AG04449 (cell line): Measurements from ENCODE around the gene NCK1.

Source experiments
- CTCF ChIA-PET: fragments of 350-600 bp; formaldehyde crosslinking; extraction: SDS; loops from one replicate; lab custom pipeline; 2021; ENCODE audit warnings: antibody characterized with exemption; lab: Yijun Ruan, JAX
- POLR2A ChIA-PET: fragments of 400-600, 350-600 bp; formaldehyde crosslinking; extraction: SDS; loops from one replicate; lab custom pipeline; 2020; ENCODE audit warnings: antibody characterized with exemption, inconsistent platforms; lab: Yijun Ruan, JAX
- DNase-seq: peaks from one replicate; pipeline ENCODE4 v3.0.0-alpha.2; 2010; ENCODE audit warnings: low read depth, low spot score
- H3K4me3 ChIP-seq: 2 replicates; pipeline ENCODE4 v1.5.1; 2011; ENCODE audit warnings: low read depth, mild to moderate bottlenecking, control low read depth, low read length
- TF ChIP-seq, protein P1 (sequence below): IDR thresholded peaks from one replicate; pipeline ENCODE4 v1.5.1; 2011; ENCODE audit warnings: mild to moderate bottlenecking, moderate library complexity, low read length, control low read depth, inconsistent platforms; ENCODE audit not compliant: insufficient read depth; ENCODE audit errors: missing control alignments

The NCK1 gene

DNA sequence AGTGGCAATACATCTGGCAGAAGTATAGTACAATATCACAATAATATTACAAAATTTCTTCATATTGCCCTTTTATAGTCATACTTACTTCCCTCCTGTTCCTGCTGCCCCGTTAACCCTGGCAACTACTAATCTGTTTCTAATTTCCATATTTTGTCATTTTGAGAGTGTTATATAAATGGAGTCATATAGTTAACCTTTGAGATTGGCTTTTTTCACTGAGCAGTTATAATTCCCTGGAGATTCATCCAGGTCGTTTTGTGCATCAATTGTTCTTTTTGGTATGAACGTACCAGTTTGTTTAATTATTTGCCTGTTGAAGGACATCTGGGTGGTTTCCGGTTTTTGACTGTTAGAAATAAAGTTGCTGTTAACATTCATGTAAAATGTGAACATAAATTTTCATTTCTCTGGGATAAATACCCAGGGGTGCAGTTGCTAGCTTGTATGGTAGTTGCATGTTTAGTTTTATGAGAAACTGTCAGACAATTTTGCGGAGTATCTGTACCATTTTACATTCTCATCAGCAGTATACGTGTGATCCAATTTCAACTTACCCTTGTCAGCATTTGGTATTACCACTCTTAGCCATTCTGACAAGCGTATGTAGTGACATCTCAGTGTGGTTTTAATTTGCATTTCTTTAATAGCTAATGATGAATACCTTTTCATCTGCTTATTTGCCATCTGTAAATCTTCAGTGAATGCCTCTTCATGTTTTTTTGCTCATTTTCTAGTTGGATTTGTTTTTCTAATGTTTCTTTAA lies 63.6 kb downstream of the NCK1 start:
- no peak overlapping the region for H3K4me3 ChIP-seq
- POLR2A ChIA-PET: no interaction called here
- CTCF ChIA-PET: no interaction called here
- TF ChIP-seq, protein P1, sequence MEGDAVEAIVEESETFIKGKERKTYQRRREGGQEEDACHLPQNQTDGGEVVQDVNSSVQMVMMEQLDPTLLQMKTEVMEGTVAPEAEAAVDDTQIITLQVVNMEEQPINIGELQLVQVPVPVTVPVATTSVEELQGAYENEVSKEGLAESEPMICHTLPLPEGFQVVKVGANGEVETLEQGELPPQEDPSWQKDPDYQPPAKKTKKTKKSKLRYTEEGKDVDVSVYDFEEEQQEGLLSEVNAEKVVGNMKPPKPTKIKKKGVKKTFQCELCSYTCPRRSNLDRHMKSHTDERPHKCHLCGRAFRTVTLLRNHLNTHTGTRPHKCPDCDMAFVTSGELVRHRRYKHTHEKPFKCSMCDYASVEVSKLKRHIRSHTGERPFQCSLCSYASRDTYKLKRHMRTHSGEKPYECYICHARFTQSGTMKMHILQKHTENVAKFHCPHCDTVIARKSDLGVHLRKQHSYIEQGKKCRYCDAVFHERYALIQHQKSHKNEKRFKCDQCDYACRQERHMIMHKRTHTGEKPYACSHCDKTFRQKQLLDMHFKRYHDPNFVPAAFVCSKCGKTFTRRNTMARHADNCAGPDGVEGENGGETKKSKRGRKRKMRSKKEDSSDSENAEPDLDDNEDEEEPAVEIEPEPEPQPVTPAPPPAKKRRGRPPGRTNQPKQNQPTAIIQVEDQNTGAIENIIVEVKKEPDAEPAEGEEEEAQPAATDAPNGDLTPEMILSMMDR: no peak
- no peak for DNase-seq

- TF ChIP-seq, protein P1: no peak
- ChIA-PET POLR2A (no interaction called here), CTCF (no interaction called here)
- no peak overlapping the region for H3K4me3 ChIP-seq
- DNase-seq: no peak
Observed at GRCh38 chr3:136928240-136928639, 66.2 kb downstream of the NCK1 start.

- H3K4me3 ChIP-seq: no peak overlapping the region
- DNase-seq: no peak
- CTCF ChIA-PET: no interaction called here
Observed at GRCh38 chr3:136929977-136930670, 68.1 kb downstream of the NCK1 start.

DNA sequence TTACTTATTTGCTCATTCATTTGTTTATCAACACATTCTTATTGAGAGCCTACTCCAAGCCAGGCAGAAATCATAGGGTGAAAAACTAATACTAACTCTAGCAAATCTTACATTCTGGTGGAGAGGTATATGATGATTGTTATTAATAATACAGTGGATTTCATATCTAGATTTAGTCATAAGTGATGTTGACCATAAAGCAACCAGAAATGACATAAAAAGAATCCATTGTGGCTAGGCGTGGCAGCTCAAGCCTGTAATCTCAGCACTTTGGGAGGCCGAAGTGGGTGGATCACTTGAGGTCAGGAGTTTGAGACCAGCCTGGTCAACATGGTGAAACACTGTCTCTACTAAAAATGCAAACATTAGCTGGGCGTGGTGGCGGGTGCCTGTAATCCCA lies 69.6 kb downstream of the NCK1 start:
- H3K4me3 ChIP-seq: no peak overlapping the region
- TF ChIP-seq, protein P1: no peak
- CTCF ChIA-PET: no interaction called here
- no peak for DNase-seq
- POLR2A ChIA-PET: interaction anchor here (0.7 to 0.8 kb wide), 2 partner anchors 99 to 967 kb away, joined by 4 to 6 read pairs; no protein-coding TSS in a partner anchor

More at GRCh38 chr3:136929977-136930670, 68.1 kb downstream of the NCK1 start:
- POLR2A ChIA-PET: no interaction called here
- TF ChIP-seq, protein P1: no peak

DNA sequence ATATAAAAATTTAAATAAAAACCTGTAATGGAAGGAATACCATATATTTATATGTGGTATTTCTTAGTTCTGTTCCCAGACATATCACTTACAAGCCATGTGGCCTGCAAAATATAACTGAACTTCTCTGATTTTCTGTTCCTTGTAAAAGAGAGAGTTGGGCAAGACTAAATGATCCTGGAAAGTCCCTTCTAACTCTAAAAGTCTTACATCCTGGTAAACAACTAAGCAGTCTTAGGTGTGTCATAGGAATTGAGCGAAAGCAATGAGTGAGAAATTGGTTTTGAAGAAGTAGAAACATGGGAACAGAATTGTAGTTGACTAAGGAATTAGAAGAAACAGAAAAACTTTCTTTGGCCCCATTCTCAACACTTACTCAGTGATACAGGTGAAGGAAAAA lies 70.5 kb downstream of the NCK1 start:
- DNase-seq: no peak
- POLR2A ChIA-PET: no interaction called here
- TF ChIP-seq, protein P1: no peak
- no peak overlapping the region for H3K4me3 ChIP-seq
- CTCF ChIA-PET: no interaction called here

DNA sequence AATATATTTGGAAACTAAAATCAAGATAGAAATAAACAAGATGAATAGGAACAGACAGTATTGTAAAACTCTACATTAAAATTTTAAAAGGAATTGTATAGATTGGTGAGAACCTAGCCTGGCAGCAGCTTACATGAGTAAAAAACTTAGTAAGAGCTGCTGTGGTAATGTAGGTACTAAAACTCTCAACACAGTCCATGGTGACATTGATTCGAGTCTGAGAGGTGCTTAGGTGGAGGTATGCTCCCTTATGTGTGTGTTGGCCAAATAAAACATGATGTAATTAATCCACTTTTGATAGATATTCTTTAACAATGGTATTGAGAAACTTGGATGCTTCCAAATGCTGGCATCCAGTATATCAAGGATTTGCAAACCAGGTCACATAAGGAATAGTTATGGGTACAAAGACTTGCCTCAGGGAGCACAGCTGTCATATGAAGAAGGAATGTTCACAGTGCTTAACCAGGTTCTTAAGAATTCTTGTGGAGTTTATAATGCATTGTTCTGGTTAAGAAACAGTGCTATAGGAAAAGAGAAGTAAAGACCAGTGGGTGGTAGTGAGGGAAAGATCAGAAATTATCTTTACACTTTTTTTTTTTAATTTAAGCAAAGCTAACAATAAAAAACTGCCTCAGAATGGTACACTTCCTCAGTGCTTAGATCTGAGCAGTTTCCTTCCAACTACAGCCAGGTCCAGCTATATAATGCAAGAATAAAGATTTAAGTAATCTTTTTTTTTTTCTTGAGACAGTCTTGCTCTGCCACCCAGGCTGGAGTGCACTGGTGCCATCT lies 71.2 kb downstream of the NCK1 start:
- DNase-seq: no peak
- ChIA-PET CTCF (no interaction called here), POLR2A (no interaction called here)
- TF ChIP-seq, protein P1: no peak
- no peak overlapping the region for H3K4me3 ChIP-seq
